GM12878 (cell line): ENCODE data around the gene ZNF688. TPM values are rescaled to one million over a fixed set of nuclear protein-coding genes. Genes with fewer than 3 reads are reported as not detected.

Experiments used
- ATAC-seq: fragments of 200-7000 bp; cut with Tn5 transposase; 3 replicates; pipeline ENCODE4 v1.9.1; 2020; ENCODE audit warnings: mild to moderate bottlenecking, moderate library complexity
- BruUV-seq: library from RNA; stranded (reverse); fragments of 400-500 nt; replicated peaks from 2 replicates; lab custom pipeline; 2021; lab: Mats Ljungman, UMichigan
- CTCF ChIA-PET: fragments of 300-600 bp; sonication (Branson Sonifier 250); formaldehyde crosslinking; extraction: SDS; loops from one replicate; lab custom pipeline; 2021; ENCODE audit warnings: inconsistent platforms; lab: Yijun Ruan, JAX
- POLR2A ChIA-PET: fragments of 350-600 bp; formaldehyde crosslinking; extraction: SDS; loops from one replicate; lab custom pipeline; 2021; ENCODE audit warnings: inconsistent platforms; lab: Charles Lee
- RAD21 ChIA-PET: fragments of 300-600 bp; sonication (Branson Sonifier 250); formaldehyde crosslinking; loops from one replicate; lab custom pipeline; 2023; ENCODE audit warnings: antibody characterized with exemption; ENCODE audit not compliant: unreplicated experiment; lab: Charles Lee
- SMC1A ChIA-PET: fragments of 300-600 bp; sonication (Branson Sonifier 250); formaldehyde crosslinking; loops from one replicate; lab custom pipeline; 2023; ENCODE audit not compliant: unreplicated experiment, uncharacterized antibody; lab: Charles Lee
- DNase-seq: peaks from one replicate; pipeline ENCODE4 v3.0.0-alpha.2; 2011; ENCODE audit warnings: low read depth, low spot score
- FAIRE-seq: peaks from 3 replicates; lab custom pipeline; 2011; peaks lifted over from hg19 to GRCh38; lab: Jason Lieb, UNC
- H2AFZ ChIP-seq: 2 replicates; pipeline ENCODE4 v1.6.0; 2011; ENCODE audit warnings: low read depth, low read length, control low read depth; ENCODE audit not compliant: control insufficient read depth
- H3K27ac ChIP-seq: 2 replicates; pipeline ENCODE4 v1.5.1; 2011; ENCODE audit warnings: control low read depth; ENCODE audit not compliant: control insufficient read depth, insufficient read depth
- H3K27me3 ChIP-seq, 2 experiments: replicated peaks in 1 of 2; 2 replicates each; pipeline versions ENCODE4 v1.6.0 to v1.6.1; 2011; ENCODE audit warnings: low read length in 1 of 2; ENCODE audit not compliant: control insufficient read depth in 2 of 2, insufficient read depth in 2 of 2
- H3K36me3 ChIP-seq, 2 experiments: 2 replicates each; pipeline ENCODE4 v1.5.1; 2011; ENCODE audit warnings: low read length in 1 of 2; ENCODE audit not compliant: control insufficient read depth in 2 of 2, insufficient read depth in 2 of 2
- H3K4me1 ChIP-seq: 2 replicates; pipeline ENCODE4 v1.6.1; 2011; ENCODE audit warnings: mild to moderate bottlenecking, low read length, moderate library complexity, mixed read lengths; ENCODE audit not compliant: control insufficient read depth, insufficient read depth
- H3K4me2 ChIP-seq: 2 replicates; pipeline ENCODE4 v1.6.0; 2011; ENCODE audit warnings: control low read depth; ENCODE audit not compliant: control insufficient read depth, insufficient read depth
- H3K4me3 ChIP-seq: fragments of 200-600 bp; sonication (generic); 2 replicates; pipeline ENCODE4 v1.5.1; 2016
- H3K79me2 ChIP-seq: 2 replicates; pipeline ENCODE4 v1.6.0; 2011; ENCODE audit warnings: low read length; ENCODE audit not compliant: control insufficient read depth, insufficient read depth
- H3K9ac ChIP-seq: 2 replicates; pipeline ENCODE4 v1.8.0; 2011; ENCODE audit warnings: low read length, control low read depth, mixed read lengths; ENCODE audit not compliant: control insufficient read depth, insufficient read depth
- H3K9me3 ChIP-seq: replicated peaks from 3 replicates; pipeline ENCODE4 v1.5.1; 2011; ENCODE audit warnings: mild to moderate bottlenecking, low read length; ENCODE audit not compliant: control insufficient read depth, insufficient read depth
- H4K20me1 ChIP-seq: 2 replicates; pipeline ENCODE4 v1.6.0; 2011; ENCODE audit not compliant: control insufficient read depth, insufficient read depth
- POLR2A ChIP-seq: IDR thresholded peaks from 2 replicates; pipeline ENCODE4 v1.6.1; 2011; ENCODE audit warnings: low read depth, mild to moderate bottlenecking, low read length
- SMC3 ChIP-seq: IDR thresholded peaks from 2 replicates; pipeline ENCODE4 v1.6.1; 2011; ENCODE audit warnings: low read length, improper control_type of control experiment, borderline replicate concordance
- WGBS: methylation state at CpG from one replicate; pipeline ENCODE4 v1.1.6; 2016; ENCODE audit warnings: low lambda C conversion rate; ENCODE audit not compliant: insufficient replicate concordance, insufficient coverage; ENCODE audit errors: missing lambda C conversion rate; 5-methylcytosine and 5-hydroxymethylcytosine counted together
- in situ Hi-C: fragments of 300-500 bp; cut with MboI; formaldehyde crosslinking; loops from 9 replicates; pipeline ENCODE4 v1.14.3; 2018; ENCODE audit warnings: mixed read lengths
- intact Hi-C: fragments of 100-400 bp; cut with micrococcal nuclease; formaldehyde crosslinking; loops from one replicate; pipeline ENCODE4 v1.14.2; 2022; ENCODE audit not compliant: unreplicated experiment
- polyA plus RNA-seq, 11 experiments: library from polyadenylated mRNA; depleted of rRNA in 4 of 11; unstranded in 6 of 11; stranded (reverse) in 5 of 11; fragments of >200 nt; fragmentation: Nextera tagmentation in 4 of 11; fragmentation: Illumina TruSeq in 1 of 11; extraction: Ambion mirVana in 4 of 11; extraction: Trizol in 1 of 11; gene quantifications; 1 replicate in 1 of 11; 2 replicates in 10 of 11; pipeline versions ENCODE4 v1.2.1 to v1.2.3, GENCODE V29; 2011 to 2016; ENCODE audit warnings: inconsistent platforms in 2 of 11, missing spikeins in 2 of 11, low read depth in 1 of 11
- total RNA-seq, 4 experiments: library from RNA; depleted of rRNA in 3 of 4; stranded (reverse); fragments of >200 nt in 3 of 4; fragmentation: Illumina TruSeq in 1 of 4; extraction: Trizol in 1 of 4; gene quantifications; 2 replicates each; pipeline versions ENCODE4 v1.2.1 to v1.2.3, GENCODE V29; 2013 to 2021
- TF ChIP-seq, protein P1 (sequence below): fragments of 450-650 bp; IDR thresholded peaks from 2 replicates; pipeline ENCODE4 v1.6.1; 2018; ENCODE audit warnings: mild to moderate bottlenecking, low read depth, moderate library complexity; ENCODE audit not compliant: partially characterized antibody
- TF ChIP-seq, protein P2 (sequence below): fragments of 450-650 bp; formaldehyde crosslinking; IDR thresholded peaks from 2 replicates; pipeline ENCODE4 v1.5.0; 2022; ENCODE audit warnings: mild to moderate bottlenecking, missing genetic modification characterization
- TF ChIP-seq, protein P3 (sequence below): fragments of 450-650 bp; IDR thresholded peaks from 2 replicates; pipeline ENCODE4 v1.6.1; 2017; ENCODE audit warnings: mild to moderate bottlenecking

Gene ZNF688
- total and polyA plus RNA-seq, 10 of the 15 experiments (the other 5 are each of a cell fraction or from before 2014, with no cell fraction given), result 0.14 to 17.4 (median 10.6) TPM

DNA sequence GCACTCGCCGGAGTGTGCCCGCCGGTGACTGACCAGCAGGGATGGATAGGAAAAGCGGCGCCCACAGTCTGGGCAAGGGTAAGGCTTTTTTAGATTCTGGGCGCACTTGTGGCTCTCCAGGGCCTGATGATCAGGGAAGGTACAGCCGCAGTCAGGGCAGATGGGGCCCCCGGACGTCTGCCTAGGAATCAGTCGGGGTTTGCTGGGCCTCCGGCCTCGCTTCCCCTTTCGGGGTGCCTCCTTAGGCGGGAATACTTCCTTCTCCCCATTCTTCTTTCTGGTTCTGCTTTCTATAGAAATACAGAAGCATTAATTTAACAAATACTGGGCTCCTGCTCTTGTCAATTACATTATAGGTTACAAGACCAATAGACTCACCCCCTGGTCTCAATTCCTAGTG is 33.6 kb upstream of the ZNF688 start (continued):
- TF ChIP-seq, protein P1, sequence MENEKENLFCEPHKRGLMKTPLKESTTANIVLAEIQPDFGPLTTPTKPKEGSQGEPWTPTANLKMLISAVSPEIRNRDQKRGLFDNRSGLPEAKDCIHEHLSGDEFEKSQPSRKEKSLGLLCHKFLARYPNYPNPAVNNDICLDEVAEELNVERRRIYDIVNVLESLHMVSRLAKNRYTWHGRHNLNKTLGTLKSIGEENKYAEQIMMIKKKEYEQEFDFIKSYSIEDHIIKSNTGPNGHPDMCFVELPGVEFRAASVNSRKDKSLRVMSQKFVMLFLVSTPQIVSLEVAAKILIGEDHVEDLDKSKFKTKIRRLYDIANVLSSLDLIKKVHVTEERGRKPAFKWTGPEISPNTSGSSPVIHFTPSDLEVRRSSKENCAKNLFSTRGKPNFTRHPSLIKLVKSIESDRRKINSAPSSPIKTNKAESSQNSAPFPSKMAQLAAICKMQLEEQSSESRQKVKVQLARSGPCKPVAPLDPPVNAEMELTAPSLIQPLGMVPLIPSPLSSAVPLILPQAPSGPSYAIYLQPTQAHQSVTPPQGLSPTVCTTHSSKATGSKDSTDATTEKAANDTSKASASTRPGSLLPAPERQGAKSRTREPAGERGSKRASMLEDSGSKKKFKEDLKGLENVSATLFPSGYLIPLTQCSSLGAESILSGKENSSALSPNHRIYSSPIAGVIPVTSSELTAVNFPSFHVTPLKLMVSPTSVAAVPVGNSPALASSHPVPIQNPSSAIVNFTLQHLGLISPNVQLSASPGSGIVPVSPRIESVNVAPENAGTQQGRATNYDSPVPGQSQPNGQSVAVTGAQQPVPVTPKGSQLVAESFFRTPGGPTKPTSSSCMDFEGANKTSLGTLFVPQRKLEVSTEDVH, result no peak
- no peak for TF ChIP-seq SMC3
- TF ChIP-seq, protein P2, sequence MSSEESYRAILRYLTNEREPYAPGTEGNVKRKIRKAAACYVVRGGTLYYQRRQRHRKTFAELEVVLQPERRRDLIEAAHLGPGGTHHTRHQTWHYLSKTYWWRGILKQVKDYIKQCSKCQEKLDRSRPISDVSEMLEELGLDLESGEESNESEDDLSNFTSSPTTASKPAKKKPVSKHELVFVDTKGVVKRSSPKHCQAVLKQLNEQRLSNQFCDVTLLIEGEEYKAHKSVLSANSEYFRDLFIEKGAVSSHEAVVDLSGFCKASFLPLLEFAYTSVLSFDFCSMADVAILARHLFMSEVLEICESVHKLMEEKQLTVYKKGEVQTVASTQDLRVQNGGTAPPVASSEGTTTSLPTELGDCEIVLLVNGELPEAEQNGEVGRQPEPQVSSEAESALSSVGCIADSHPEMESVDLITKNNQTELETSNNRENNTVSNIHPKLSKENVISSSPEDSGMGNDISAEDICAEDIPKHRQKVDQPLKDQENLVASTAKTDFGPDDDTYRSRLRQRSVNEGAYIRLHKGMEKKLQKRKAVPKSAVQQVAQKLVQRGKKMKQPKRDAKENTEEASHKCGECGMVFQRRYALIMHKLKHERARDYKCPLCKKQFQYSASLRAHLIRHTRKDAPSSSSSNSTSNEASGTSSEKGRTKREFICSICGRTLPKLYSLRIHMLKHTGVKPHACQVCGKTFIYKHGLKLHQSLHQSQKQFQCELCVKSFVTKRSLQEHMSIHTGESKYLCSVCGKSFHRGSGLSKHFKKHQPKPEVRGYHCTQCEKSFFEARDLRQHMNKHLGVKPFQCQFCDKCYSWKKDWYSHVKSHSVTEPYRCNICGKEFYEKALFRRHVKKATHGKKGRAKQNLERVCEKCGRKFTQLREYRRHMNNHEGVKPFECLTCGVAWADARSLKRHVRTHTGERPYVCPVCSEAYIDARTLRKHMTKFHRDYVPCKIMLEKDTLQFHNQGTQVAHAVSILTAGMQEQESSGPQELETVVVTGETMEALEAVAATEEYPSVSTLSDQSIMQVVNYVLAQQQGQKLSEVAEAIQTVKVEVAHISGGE, result no peak

DNA sequence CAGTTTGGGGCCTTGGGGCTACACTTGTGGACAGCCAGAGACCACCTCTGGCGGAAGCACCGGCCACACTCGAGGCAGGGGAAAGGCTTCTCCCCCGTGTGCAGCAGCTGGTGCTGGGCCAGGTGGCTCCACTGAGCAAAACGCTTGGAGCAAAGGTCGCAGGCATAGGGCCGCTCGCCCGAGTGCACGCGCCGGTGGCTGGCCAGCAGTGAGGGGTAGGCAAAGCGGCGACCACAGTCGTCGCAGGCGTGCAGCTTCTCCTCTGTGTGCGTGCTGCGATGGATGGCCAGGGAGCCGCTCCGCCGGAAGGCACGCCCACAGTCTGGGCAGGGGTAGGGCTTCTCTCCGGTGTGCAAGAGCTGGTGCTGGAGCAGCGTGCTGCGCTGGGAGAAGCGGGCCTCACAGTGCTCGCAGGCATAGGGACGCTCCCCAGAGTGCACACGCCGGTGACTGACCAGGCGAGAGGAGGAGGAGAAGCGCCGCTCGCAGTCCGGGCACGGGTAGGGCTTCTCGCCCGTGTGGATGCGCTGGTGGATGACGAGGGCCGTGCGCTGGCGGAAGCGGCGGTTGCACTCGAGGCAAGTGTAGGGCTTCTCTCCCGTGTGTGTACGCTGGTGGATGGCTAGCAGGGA is 32.9 kb upstream of the ZNF688 start:
- in situ Hi-C loops, result no loop called here
- FAIRE-seq, result no peak
- ChIA-PET RAD21 (no interaction called here), SMC1A (no interaction called here), CTCF (interaction anchor here (0.8 to 2.3 kb wide), 2 partner anchors 11 to 26 kb away, joined by 3 to 9 read pairs; no protein-coding TSS in a partner anchor), POLR2A (interaction anchor here (0.6 kb wide), 1 partner anchor 307 kb away, joined by 3 read pairs; no protein-coding TSS in a partner anchor)
- Histone ChIP-seq H3K79me2 (peaks cover 8% of the 10 kb centered on the region), H3K27ac (no peak overlapping the region), H3K4me2 (no peak overlapping the region), H3K4me1 (peaks cover 4% of the 10 kb centered on the region), H2AFZ (no peak overlapping the region), H4K20me1 (no peaks in the 10 kb centered on the region), H3K27me3 (no peaks in the 10 kb centered on the region), H3K4me3 (no peak overlapping the region), H3K9ac (no peak overlapping the region), H3K9me3 (no peaks in the 10 kb centered on the region), H3K36me3 (peaks cover 11 to 14% of the 10 kb centered on the region in 2 experiments; a peak in 3 of 4 replicates)
- ATAC-seq, result no peak
- WGBS, result 94% methylated on average over 48 of the region's 49 CpGs
- BruUV-seq, result no TSS peak
- DNase-seq, result no peak
- intact Hi-C loops, result no loop called here
- TF ChIP-seq POLR2A, result peak; percentile 38; the same call in 1 of the 2 replicates
- TF ChIP-seq, protein P3, sequence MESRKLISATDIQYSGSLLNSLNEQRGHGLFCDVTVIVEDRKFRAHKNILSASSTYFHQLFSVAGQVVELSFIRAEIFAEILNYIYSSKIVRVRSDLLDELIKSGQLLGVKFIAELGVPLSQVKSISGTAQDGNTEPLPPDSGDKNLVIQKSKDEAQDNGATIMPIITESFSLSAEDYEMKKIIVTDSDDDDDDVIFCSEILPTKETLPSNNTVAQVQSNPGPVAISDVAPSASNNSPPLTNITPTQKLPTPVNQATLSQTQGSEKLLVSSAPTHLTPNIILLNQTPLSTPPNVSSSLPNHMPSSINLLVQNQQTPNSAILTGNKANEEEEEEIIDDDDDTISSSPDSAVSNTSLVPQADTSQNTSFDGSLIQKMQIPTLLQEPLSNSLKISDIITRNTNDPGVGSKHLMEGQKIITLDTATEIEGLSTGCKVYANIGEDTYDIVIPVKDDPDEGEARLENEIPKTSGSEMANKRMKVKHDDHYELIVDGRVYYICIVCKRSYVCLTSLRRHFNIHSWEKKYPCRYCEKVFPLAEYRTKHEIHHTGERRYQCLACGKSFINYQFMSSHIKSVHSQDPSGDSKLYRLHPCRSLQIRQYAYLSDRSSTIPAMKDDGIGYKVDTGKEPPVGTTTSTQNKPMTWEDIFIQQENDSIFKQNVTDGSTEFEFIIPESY, result no peak
